ENCODE results near the gene RPP21.
A peak's percentile ranks its signal among the peaks of the same experiment; 100 is the strongest.
"Not testable (repeated sequence)": the region's sequence is repeated elsewhere in the genome, so short reads cannot be mapped to it uniquely, and the experiment has no call there.

The RPP21 gene

GRCh38 chr6:30331981-30332380 is 13.0 kb upstream of the RPP21 start:
- no peak for DNase-seq

GRCh38 chr6:30334075-30334783 is 10.7 kb upstream of the RPP21 start:
- DNase-seq = no peak

GRCh38 chr6:30340589-30341054 is 4.3 kb upstream of the RPP21 start:
- DNase-seq = no peak

GRCh38 chr6:30341218-30341617 is 3.7 kb upstream of the RPP21 start:
- no peak for DNase-seq

DNA sequence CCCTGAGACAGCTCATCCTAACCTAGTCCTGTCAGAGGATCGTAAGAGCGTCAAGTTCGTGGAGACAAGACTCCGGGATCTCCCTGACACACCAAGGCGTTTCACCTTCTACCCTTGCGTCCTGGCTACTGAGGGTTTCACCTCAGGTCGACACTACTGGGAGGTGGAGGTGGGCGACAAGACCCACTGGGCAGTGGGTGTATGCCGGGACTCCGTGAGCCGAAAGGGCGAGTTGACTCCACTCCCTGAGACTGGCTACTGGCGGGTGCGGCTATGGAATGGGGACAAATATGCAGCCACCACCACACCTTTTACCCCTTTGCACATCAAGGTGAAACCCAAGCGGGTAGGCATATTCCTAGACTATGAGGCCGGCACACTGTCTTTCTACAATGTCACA is 3.2 kb upstream of the RPP21 start:
- no peak for DNase-seq

DNA sequence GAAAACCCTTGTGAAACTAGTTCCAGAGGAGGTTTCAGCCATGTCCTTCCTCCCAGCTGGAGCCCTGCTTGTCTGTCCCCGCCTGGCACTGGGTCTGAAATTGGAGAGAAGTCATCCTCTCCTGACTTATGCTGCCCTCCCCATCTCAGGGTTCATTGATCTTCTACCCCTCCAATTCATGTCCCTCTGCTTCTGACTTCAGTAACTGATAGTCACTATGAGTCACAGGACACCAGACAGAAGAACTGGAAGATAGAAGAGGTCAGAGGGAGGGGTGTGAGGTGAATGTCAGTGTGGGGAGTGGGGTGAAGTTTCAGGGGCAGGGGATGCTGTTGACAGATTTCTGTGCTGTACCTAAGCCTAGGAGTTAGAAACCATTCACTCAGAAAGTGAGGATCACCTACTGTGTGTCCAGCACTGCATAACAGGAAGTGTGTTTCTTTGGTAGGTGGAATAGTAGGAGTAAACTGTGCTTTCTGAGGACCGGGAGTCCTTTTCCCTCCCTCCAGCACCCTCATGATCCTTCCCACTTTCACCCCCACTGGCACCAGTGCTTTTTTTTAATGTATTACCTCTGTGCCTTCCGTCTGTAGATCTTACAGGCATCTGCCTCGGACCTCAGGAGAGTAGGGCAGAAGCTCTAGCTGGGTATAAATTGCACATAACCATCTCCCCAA is 627 bp upstream of the RPP21 start:
- no peak for DNase-seq

GRCh38 chr6:30345852-30346251 is 896 bp downstream of the RPP21 start:
- DNase-seq = no peak

GRCh38 chr6:30348957-30349356 is 4.0 kb downstream of the RPP21 start:
- DNase-seq = no peak

- no peak for DNase-seq
Observed at GRCh38 chr6:30349421-30350177, 4.6 kb downstream of the RPP21 start.

- DNase-seq = no peak
Observed at GRCh38 chr6:30350524-30350923, 5.6 kb downstream of the RPP21 start.

DNA sequence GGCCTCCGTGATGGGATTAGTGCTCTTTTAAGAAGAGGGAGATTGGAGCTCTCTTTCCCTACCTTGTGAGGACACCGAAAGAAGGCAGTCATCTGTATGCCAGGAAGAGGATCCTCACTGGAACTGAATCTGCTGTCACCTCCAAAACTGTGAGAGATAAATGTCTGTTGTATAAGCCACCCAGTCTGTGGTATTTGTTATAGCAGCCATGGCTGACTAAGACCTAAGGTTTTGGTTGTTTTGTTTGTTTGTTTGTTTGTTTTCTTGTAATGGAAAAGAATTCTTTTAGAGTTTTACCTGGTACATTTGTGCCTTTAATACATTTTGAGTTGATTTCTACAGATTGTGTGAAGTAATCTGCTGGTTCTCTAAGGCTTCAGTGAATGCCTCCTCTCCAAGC is 7.6 kb downstream of the RPP21 start:
- no peak for DNase-seq

- no peak for DNase-seq
Observed at GRCh38 chr6:30355281-30355680, 10.3 kb downstream of the RPP21 start.

DNA sequence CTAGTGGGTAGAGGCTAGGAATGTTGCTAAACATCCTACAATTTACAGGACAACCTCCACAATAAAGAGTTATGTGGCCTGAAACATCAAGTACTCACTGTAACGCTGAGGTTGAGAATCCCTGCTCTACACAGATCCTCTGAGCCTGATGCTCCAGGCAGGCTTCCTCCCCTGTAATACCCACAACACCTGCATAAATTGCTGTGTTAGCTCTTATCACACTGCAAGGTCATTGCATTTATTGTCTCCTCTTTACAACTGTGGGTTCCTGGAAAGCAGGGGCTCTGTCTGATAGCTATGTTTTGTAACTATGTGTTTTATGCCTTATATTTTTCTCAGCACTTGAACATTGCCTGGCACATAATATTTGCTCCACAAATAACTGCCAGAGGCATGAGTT is 11.6 kb downstream of the RPP21 start:
- DNase-seq = no peak

DNA sequence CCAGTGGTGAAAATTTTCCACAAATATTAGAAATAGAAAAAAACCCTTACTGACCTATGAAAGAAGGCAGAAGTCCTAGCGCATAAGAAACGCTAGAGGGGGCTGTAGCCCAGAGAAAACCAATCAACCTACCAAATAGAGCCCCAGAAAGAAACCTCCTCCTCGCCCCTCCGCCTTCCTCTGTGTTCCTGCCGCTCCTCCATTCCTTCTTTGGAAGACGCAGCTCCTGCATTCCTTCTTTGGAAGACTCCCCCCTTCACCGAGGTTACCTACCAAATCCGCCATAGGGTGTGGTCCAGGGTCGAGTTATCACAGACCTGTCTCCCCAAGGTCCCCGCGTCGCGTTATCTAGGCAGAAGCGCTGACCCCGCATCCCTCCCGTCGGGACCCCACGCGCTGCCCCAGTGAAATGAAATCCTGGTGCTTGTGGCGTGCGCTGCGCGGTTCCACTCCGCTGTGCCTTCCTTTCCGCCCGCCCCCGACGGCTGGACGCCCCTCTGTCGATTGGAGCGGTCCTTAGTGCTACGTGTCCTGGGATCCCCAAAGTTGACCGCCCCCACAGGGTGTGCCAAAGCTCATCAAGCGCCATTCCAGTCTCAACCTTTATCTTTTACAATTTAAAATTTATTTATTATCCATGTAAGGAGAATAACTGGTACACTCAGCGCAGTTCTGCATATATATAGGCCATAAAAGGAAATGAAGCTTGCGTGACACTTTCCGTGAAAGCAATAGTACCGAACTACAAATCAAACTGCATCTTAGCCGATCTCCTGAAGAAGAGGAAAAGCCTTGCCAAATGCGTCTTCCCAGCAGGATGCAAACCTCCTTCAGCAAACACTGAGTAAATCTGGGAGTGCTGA is 13.0 kb downstream of the RPP21 start:
- DNase-seq = peak; percentile 75

- no peak for DNase-seq
Observed at GRCh38 chr6:30359276-30359675, 14.3 kb downstream of the RPP21 start.

- DNase-seq = no peak
Observed at GRCh38 chr6:30360139-30360538, 15.2 kb downstream of the RPP21 start.

- DNase-seq = no peak
Observed at GRCh38 chr6:30361661-30362060, 16.7 kb downstream of the RPP21 start.

GRCh38 chr6:30363459-30363858 is 18.5 kb downstream of the RPP21 start:
- DNase-seq = no peak

GRCh38 chr6:30364591-30364990 is 19.6 kb downstream of the RPP21 start:
- no peak for DNase-seq

DNA sequence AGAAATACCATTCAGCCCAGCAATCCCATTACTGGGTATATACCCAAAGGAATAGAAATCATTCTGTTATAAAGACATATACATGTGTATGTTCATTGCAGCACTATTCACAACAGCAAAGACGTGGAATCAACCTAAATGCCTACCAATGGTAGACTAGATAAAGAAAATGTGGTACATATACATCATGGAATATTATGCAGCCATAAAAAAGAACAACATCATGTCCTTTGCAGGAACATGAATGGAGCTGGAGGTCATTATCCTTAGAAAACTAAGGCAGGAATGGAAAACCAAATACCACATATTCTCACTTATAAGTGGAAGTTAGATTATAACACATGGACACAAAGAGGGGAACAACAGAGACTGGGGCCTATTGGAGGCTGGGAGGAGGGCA is 24.3 kb downstream of the RPP21 start:
- DNase-seq = not testable (repeated sequence)

DNA sequence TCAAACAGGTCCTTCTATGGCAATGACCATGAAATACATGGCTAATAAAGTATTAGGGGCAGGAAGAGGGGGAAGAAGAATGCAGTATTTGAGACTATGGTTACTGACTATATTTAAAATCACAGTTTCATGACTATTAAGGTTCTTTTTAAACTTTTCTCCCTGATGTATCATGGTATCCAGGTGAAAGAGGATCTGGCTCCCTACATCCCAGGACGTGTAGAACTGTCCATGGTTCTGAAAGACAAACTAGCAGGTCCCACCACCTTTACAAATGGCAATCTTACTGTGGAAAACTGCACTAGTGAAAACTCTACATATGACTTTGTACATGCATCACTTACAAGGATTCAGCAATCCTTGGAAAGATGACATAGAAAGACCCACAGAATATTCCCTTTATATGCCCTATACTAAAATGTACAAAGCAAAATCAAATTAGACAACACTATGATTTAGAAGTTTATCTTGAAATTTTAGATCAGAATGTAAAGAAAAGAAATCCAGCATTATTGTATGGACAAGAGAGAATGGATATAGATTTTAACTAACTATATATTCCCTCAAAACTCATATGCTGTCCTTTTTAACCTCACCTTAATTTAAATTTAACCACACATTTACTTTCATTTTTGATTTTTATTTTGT is 33.5 kb downstream of the RPP21 start:
- no peak for DNase-seq

- DNase-seq = no peak
Observed at GRCh38 chr6:30380464-30380863, 35.5 kb downstream of the RPP21 start.

Data from NCI-H2171 treated with DMSO at 0.1 percent for 48 hours (cell line).